Activated naive CD4-positive, alpha-beta T cell treated with anti-CD3 and anti-CD28 coated beads, Interleukin-2, amount 50 U/mL, for 72 hours (primary cell): ENCODE measurements around the gene VNN1. TPM values are rescaled to one million over a fixed set of nuclear protein-coding genes. Genes with fewer than 3 reads are reported as not detected.
"Not testable (repeated sequence)": the region's sequence is repeated elsewhere in the genome, so short reads cannot be mapped to it uniquely, and the experiment has no call there.

Experiments
- ATAC-seq, 2 donors: fragments of 150-1000 bp; cut with Tn5 transposase; 2 replicates each; pipeline ENCODE4 v1.10.0; 2021; ENCODE audit warnings: mild to moderate bottlenecking in 2 of 2, moderate library complexity in 2 of 2
- DNase-seq, 2 donors: peaks; one replicate each; pipeline ENCODE4 v3.0.0; 2021 to 2022; ENCODE audit warnings: low spot score in 2 of 2
- H3K27ac Mint-ChIP-seq, 2 donors: one replicate each; pipeline ENCODE4 v1.8.0; 2022; ENCODE audit warnings: mild to moderate bottlenecking in 2 of 2, mixed read lengths in 2 of 2
- H3K36me3 Mint-ChIP-seq, 2 donors: one replicate each; pipeline ENCODE4 v1.8.0; 2022; ENCODE audit warnings: mixed read lengths in 2 of 2
- H3K9me3 Mint-ChIP-seq, 2 donors: one replicate each; pipeline ENCODE4 v1.8.0; 2022; ENCODE audit warnings: mixed read lengths in 2 of 2
- total RNA-seq, 2 donors: library from RNA; stranded (reverse); gene quantifications; one replicate each; pipeline ENCODE4 v1.2.3, GENCODE V29; 2022

The VNN1 gene
- total RNA-seq, 2 donors from 2014 or later = not detected

- peaks cover 3 to 4% of the 10 kb centered on the region in 2 donors for H3K9me3 Mint-ChIP-seq
- ATAC-seq (no peak), DNase-seq (no peak)
- H3K36me3 Mint-ChIP-seq = peaks cover 0 to 4% of the 10 kb centered on the region in 2 donors
- no peak overlapping the region for H3K27ac Mint-ChIP-seq
Observed at GRCh38 chr6:132733283-132733682, 19.4 kb upstream of the VNN1 start.

- ATAC-seq (no peak), DNase-seq (no peak)
- Mint-ChIP-seq H3K36me3 (no peaks in the 10 kb centered on the region), H3K9me3 (no peaks in the 10 kb centered on the region), H3K27ac (no peak overlapping the region)
Observed at GRCh38 chr6:132731086-132731485, 17.2 kb upstream of the VNN1 start.

- Mint-ChIP-seq H3K9me3 (no peaks in the 10 kb centered on the region), H3K36me3 (no peaks in the 10 kb centered on the region), H3K27ac (no peak overlapping the region)
- no peak for DNase-seq
- no peak for ATAC-seq
Observed at GRCh38 chr6:132730560-132730959, 16.7 kb upstream of the VNN1 start.

- no peak for ATAC-seq
- DNase-seq = no peak
- no peaks in the 10 kb centered on the region for H3K36me3 Mint-ChIP-seq
- H3K9me3 Mint-ChIP-seq = no peaks in the 10 kb centered on the region
- no peak overlapping the region for H3K27ac Mint-ChIP-seq
Observed at GRCh38 chr6:132728616-132729015, 14.8 kb upstream of the VNN1 start.

GRCh38 chr6:132726608-132726975 lies 12.7 kb upstream of the VNN1 start:
- ATAC-seq (no peak), DNase-seq (no peak)
- Mint-ChIP-seq H3K27ac (no peak overlapping the region), H3K36me3 (no peaks in the 10 kb centered on the region), H3K9me3 (no peaks in the 10 kb centered on the region)

GRCh38 chr6:132725947-132726607 lies 12.2 kb upstream of the VNN1 start:
- Mint-ChIP-seq H3K9me3 (no peaks in the 10 kb centered on the region), H3K36me3 (no peaks in the 10 kb centered on the region), H3K27ac (no peak overlapping the region)
- DNase-seq (no peak), ATAC-seq (peak in 1 of 2 donors; percentile 67)

- DNase-seq (no peak), ATAC-seq (no peak)
- H3K36me3 Mint-ChIP-seq = no peaks in the 10 kb centered on the region
- no peaks in the 10 kb centered on the region for H3K9me3 Mint-ChIP-seq
- H3K27ac Mint-ChIP-seq = no peak overlapping the region
Observed at GRCh38 chr6:132725471-132725870, 11.6 kb upstream of the VNN1 start.

- ATAC-seq = no peak
- DNase-seq = no peak
- H3K27ac Mint-ChIP-seq = no peak overlapping the region
- no peaks in the 10 kb centered on the region for H3K9me3 Mint-ChIP-seq
- no peaks in the 10 kb centered on the region for H3K36me3 Mint-ChIP-seq
Observed at GRCh38 chr6:132719736-132720448, 6.0 kb upstream of the VNN1 start.

GRCh38 chr6:132715881-132716637 lies 2.2 kb upstream of the VNN1 start:
- H3K36me3 Mint-ChIP-seq = no peaks in the 10 kb centered on the region

GRCh38 chr6:132715204-132715603 lies 1.3 kb upstream of the VNN1 start:
- Mint-ChIP-seq H3K36me3 (no peaks in the 10 kb centered on the region), H3K9me3 (no peaks in the 10 kb centered on the region)
- DNase-seq = no peak

More at GRCh38 chr6:132715881-132716637, 2.2 kb upstream of the VNN1 start:
- no peak overlapping the region for H3K27ac Mint-ChIP-seq
- DNase-seq (no peak), ATAC-seq (no peak)
- no peaks in the 10 kb centered on the region for H3K9me3 Mint-ChIP-seq

GRCh38 chr6:132714160-132714559 lies 305 bp upstream of the VNN1 start:
- Mint-ChIP-seq H3K27ac (no peak overlapping the region), H3K36me3 (no peaks in the 10 kb centered on the region), H3K9me3 (no peaks in the 10 kb centered on the region)
- DNase-seq (no peak), ATAC-seq (no peak)

More at GRCh38 chr6:132715204-132715603, 1.3 kb upstream of the VNN1 start:
- ATAC-seq = no peak
- no peak overlapping the region for H3K27ac Mint-ChIP-seq

GRCh38 chr6:132712366-132712765 lies 1.5 kb downstream of the VNN1 start:
- no peak for ATAC-seq
- no peaks in the 10 kb centered on the region for H3K9me3 Mint-ChIP-seq
- H3K27ac Mint-ChIP-seq = no peak overlapping the region
- DNase-seq = no peak
- no peaks in the 10 kb centered on the region for H3K36me3 Mint-ChIP-seq

- DNase-seq = no peak
- Mint-ChIP-seq H3K9me3 (peaks cover 10 to 12% of the 10 kb centered on the region in 2 donors), H3K36me3 (peaks cover 5 to 10% of the 10 kb centered on the region in 2 donors), H3K27ac (no peak overlapping the region)
- no peak for ATAC-seq
Observed at GRCh38 chr6:132708771-132709170, 5.1 kb downstream of the VNN1 start.

GRCh38 chr6:132708002-132708401 lies 5.9 kb downstream of the VNN1 start:
- no peak overlapping the region for H3K27ac Mint-ChIP-seq
- ATAC-seq = no peak
- no peak for DNase-seq

GRCh38 chr6:132706756-132707155 lies 7.1 kb downstream of the VNN1 start:
- not testable (repeated sequence) for ATAC-seq, DNase-seq, H3K27ac Mint-ChIP-seq
- Mint-ChIP-seq H3K9me3 (peaks cover 16 to 18% of the 10 kb centered on the region in 2 donors), H3K36me3 (peaks cover 5 to 10% of the 10 kb centered on the region in 2 donors)

More at GRCh38 chr6:132708002-132708401, 5.9 kb downstream of the VNN1 start:
- H3K36me3 Mint-ChIP-seq = peaks cover 5 to 10% of the 10 kb centered on the region in 2 donors
- H3K9me3 Mint-ChIP-seq = peaks cover 16 to 18% of the 10 kb centered on the region in 2 donors

GRCh38 chr6:132703936-132704335 lies 9.9 kb downstream of the VNN1 start:
- Mint-ChIP-seq H3K9me3 (peaks cover 16 to 18% of the 10 kb centered on the region in 2 donors), H3K36me3 (peaks cover 5 to 10% of the 10 kb centered on the region in 2 donors)
- no peak for ATAC-seq

GRCh38 chr6:132698608-132699007 lies 15.2 kb downstream of the VNN1 start:
- Mint-ChIP-seq H3K27ac (no peak overlapping the region), H3K36me3 (peaks cover 11 to 12% of the 10 kb centered on the region in 2 donors), H3K9me3 (peaks cover 15 to 16% of the 10 kb centered on the region in 2 donors)
- DNase-seq (no peak), ATAC-seq (no peak)

More at GRCh38 chr6:132703936-132704335, 9.9 kb downstream of the VNN1 start:
- no peak for DNase-seq
- no peak overlapping the region for H3K27ac Mint-ChIP-seq
